Renal pelvis (tissue), 4 donors: ENCODE data around the gene SPPL3. TPM values are rescaled to one million over a fixed set of nuclear protein-coding genes. Genes with fewer than 3 reads are reported as not detected.
"Not testable (repeated sequence)": the region's sequence is repeated elsewhere in the genome, so short reads cannot be mapped to it uniquely, and the experiment has no call there.

Experiments
- DNase-seq: peaks from one replicate; pipeline ENCODE4 v3.0.0-alpha.2; 2013
- polyA plus RNA-seq, 3 donors: library from polyadenylated mRNA; unstranded; fragments of 120-200 nt; gene quantifications; one replicate each; pipeline ENCODE4 v1.2.1, GENCODE V29; 2013; ENCODE audit not compliant: insufficient read length in 3 of 3

The SPPL3 gene
- polyA plus RNA-seq, 3 donors = 79.8 to 87.8 (median 84.0) TPM

GRCh38 chr12:120928864-120929652, 24.9 kb upstream of the SPPL3 start:
- peak; percentile 70 for DNase-seq

- DNase-seq = no peak
These were observed 21.8 kb upstream of the SPPL3 start for GRCh38 chr12:120925740-120926563.

- no peak for DNase-seq
These were observed 18.1 kb upstream of the SPPL3 start for GRCh38 chr12:120922279-120922678.

GRCh38 chr12:120921637-120922036, 17.5 kb upstream of the SPPL3 start:
- no peak for DNase-seq

GRCh38 chr12:120920178-120920577, 16.0 kb upstream of the SPPL3 start:
- DNase-seq = no peak

GRCh38 chr12:120917748-120918147, 13.6 kb upstream of the SPPL3 start:
- no peak for DNase-seq

- DNase-seq = no peak
These were observed 12.4 kb upstream of the SPPL3 start for GRCh38 chr12:120916561-120916960.

GRCh38 chr12:120914794-120915193, 10.6 kb upstream of the SPPL3 start:
- no peak for DNase-seq

- DNase-seq = no peak
These were observed 5.6 kb upstream of the SPPL3 start for GRCh38 chr12:120909633-120910298.

- DNase-seq = no peak
These were observed 1.8 kb upstream of the SPPL3 start for GRCh38 chr12:120905856-120906384.

- peak; percentile 53 for DNase-seq
These were observed 554 bp downstream of the SPPL3 start for GRCh38 chr12:120903412-120904196.

GRCh38 chr12:120902846-120903411, 1.2 kb downstream of the SPPL3 start:
- DNase-seq = no peak

- no peak for DNase-seq
These were observed 2.3 kb downstream of the SPPL3 start for GRCh38 chr12:120901818-120902217.

GRCh38 chr12:120901101-120901500, 3.1 kb downstream of the SPPL3 start:
- DNase-seq = not testable (repeated sequence)

GRCh38 chr12:120895532-120895931, 8.6 kb downstream of the SPPL3 start:
- no peak for DNase-seq

GRCh38 chr12:120892265-120892664, 11.9 kb downstream of the SPPL3 start:
- DNase-seq = no peak

- DNase-seq = no peak
These were observed 13.2 kb downstream of the SPPL3 start for GRCh38 chr12:120890963-120891362.

GRCh38 chr12:120887253-120888043, 16.7 kb downstream of the SPPL3 start:
- no peak for DNase-seq

GRCh38 chr12:120886199-120887018, 17.7 kb downstream of the SPPL3 start:
- DNase-seq = no peak
